Measurements from ENCODE around the gene MILR1. TPM values are rescaled to one million over a fixed set of nuclear protein-coding genes. Genes with fewer than 3 reads are reported as not detected.

Gene MILR1
- total RNA-seq, 1 experiment from 2014 or later = 3.8 TPM

GRCh38 chr17:64506576-64507412 lies 57.9 kb downstream of the MILR1 start, which contains the start of gene CEP95:
Gene CEP95 (plus strand): TSS chr17:64506977. CDS start chr17:64507098, 121 bp downstream.
- Histone ChIP-seq H3K4me3 (replicated peaks in 1 of 2; ENCODE audit: low read depth in 1 of 2, low read length in 2 of 2) (peak within 1 kb of the TSS; percentile 93 to 95), H3K4me2 (ENCODE audit: low read length) (peak within 1 kb of the TSS; percentile 87), H3K27ac (ENCODE audit: low read depth, low read length) (peak within 1 kb of the TSS; percentile 90), H3K9me3 (ENCODE audit: control insufficient read depth in 1 of 2, insufficient read depth in 1 of 2, low read depth in 1 of 2, low read length in 2 of 2) (no peaks in the 10 kb centered on the region), H3K79me2 (ENCODE audit: insufficient read depth, low read length) (peaks cover 89% of the 10 kb centered on the region), H3K4me1 (ENCODE audit: control insufficient read depth in 1 of 2, insufficient read depth in 2 of 2, low read length in 2 of 2) (peaks cover 12 to 28% of the 10 kb centered on the region in 2 experiments), H2AFZ (ENCODE audit: low read depth, low read length, poor library complexity, severe bottlenecking) (peak within 1 kb of the TSS; percentile 34), H3K36me3 (ENCODE audit: control insufficient read depth in 1 of 2, insufficient read depth in 2 of 2, low read length in 2 of 2) (peaks cover 50 to 62% of the 10 kb centered on the region in 2 experiments), H3K9me2 (ENCODE audit: insufficient read depth) (no peaks in the 10 kb centered on the region), H3K9ac (ENCODE audit: low read length) (peak within 1 kb of the TSS; percentile 99), H4K20me1 (ENCODE audit: insufficient read depth) (peaks cover 50% of the 10 kb centered on the region; the same call in 1 of the 2 replicates), H3K27me3 (ENCODE audit: insufficient read depth, low read length) (no peaks in the 10 kb centered on the region)
- no TSS peak for BruUV-seq (replicated peaks)
- intact Hi-C loops (cut with micrococcal nuclease) = loop anchor here (1.0 to 5.0 kb wide), 2 partner anchors 9 to 141 kb away; partner anchors contain the start of gene POLG2
- RAD21 ChIA-PET (ENCODE audit: low non-redundant PET in 1 of 2, low total read pairs in 2 of 2, uncharacterized antibody in 2 of 2, unreplicated experiment in 2 of 2) = interaction anchor here (0.8 to 1.2 kb wide), 2 partner anchors 10 to 87 kb away, joined by 3 to 5 read pairs; partner anchors contain the start of gene POLG2 (in 1 of the 2)
- CTCF ChIA-PET = interaction anchor here (0.9 to 2.3 kb wide), 6 partner anchors 10 to 225 kb away, joined by 4 to 14 read pairs (median 6); partner anchors contain the start of gene POLG2
- POLR2A ChIA-PET = interaction anchor here (0.7 to 3.1 kb wide), 30 partner anchors 10 to 438 kb away, joined by 3 to 119 read pairs (median 4); partner anchors contain the start of gene POLG2
- ATAC-seq = peak; percentile 66
- peak; percentile 98 for DNase-seq (ENCODE audit: low read depth, low spot score)
- TF ChIP-seq ZNF274 (IDR thresholded peaks at IDR 0.05; ENCODE audit: low read depth, low read length) (no peak), ZFX (IDR thresholded peaks at IDR 0.05) (peak; percentile 63), CBX3 (IDR thresholded peaks at IDR 0.05; ENCODE audit: low read depth) (peak; percentile 96), SIN3A (IDR thresholded peaks at IDR 0.05; ENCODE audit: low read depth) (peak; percentile 84), TCF7L2 (IDR thresholded peaks at IDR 0.05; ENCODE audit: borderline replicate concordance, extremely low read depth, insufficient read depth, insufficient read length) (peak; percentile 52), EZH2 (IDR thresholded peaks at IDR 0.05) (no peak), REST (IDR thresholded peaks at IDR 0.05; ENCODE audit: low read depth) (no peak), EZH2phosphoT487 (IDR thresholded peaks at IDR 0.05; ENCODE audit: borderline replicate concordance) (no peak), ATF3 (IDR thresholded peaks at IDR 0.05) (no peak; the same call in 1 of the 2 replicates), RAD21 (IDR thresholded peaks at IDR 0.05; ENCODE audit: low read depth) (no peak), FOSL1 (IDR thresholded peaks at IDR 0.05; ENCODE audit: low read depth) (no peak; the same call in 1 of the 2 replicates), JUND (IDR thresholded peaks at IDR 0.05) (peak; percentile 62; the same call in 1 of the 2 replicates), ELF1 (IDR thresholded peaks at IDR 0.05; ENCODE audit: borderline replicate concordance, low read depth) (peak; percentile 74; the same call in 1 of the 2 replicates), CEBPB (IDR thresholded peaks at IDR 0.05; ENCODE audit: low read depth) (no peak; the same call in 1 of the 2 replicates), SP1 (IDR thresholded peaks at IDR 0.05; ENCODE audit: low read depth) (peak; percentile 89), MAX (IDR thresholded peaks at IDR 0.05) (peak; percentile 95), SRF (IDR thresholded peaks at IDR 0.05; ENCODE audit: low read depth) (peak; percentile 80), ZBTB33 (IDR thresholded peaks at IDR 0.05; ENCODE audit: extremely low read depth, insufficient replicate concordance, low read length) (peak; percentile 11), POLR2AphosphoS5 (IDR thresholded peaks at IDR 0.05; ENCODE audit: low read depth, low read length) (peak; percentile 75; the same call in 1 of the 2 replicates), EGR1 (IDR thresholded peaks at IDR 0.05; ENCODE audit: low read depth) (peak; percentile 84)

Measured in HCT116 (cell line).